ENCODE data around the gene TMEM131L.
"Not testable (repeated sequence)": the region's sequence is repeated elsewhere in the genome, so short reads cannot be mapped to it uniquely, and the experiment has no call there.

Gene TMEM131L

DNA sequence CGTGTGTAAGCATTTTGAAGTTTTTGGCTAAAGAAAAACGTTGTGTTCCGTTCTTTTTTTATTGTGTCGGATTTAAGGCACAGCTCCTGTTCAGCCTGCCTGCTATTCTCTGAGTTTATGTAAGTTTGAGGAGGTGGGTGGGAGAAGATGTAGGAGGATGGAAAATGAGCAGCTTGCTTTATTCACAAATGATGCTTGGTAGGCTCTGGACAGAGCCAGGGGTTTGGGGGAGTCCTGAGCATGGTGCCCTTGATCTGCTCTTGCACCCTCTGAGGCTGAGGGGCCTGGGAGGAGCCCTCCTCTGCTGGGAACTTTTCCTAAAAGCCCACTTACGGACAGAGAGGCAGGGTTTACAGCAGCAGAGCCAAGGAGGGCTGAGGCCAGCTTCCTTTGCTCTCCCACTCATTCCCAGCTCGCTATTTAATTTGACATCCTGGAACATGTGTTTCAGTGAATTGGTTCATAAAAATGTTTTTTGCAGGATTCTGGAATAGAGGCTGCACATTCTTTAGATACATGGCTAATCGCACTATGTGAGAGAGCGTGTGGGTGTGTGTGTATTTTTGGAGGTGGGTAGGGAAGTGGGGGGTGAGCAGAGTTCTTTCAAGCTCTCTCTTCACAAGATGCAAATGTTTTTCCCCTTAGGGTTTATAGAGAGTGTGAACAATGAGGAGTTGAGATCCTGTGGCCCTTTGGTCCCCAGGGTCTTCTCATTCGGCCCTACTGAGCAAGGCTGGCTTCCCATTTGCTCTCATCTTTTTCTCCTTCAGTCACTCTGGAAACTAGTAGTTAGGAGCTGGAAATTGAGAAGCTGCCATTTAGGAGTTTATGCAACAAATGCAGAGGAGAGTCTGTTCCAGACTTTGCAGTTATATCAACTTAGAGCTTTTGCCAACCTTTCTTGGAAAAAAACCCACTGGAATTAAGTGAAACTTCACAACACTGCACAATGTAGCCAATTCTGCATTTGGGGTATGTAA lies 32.1 kb downstream of the TMEM131L start:
- no peak for DNase-seq (ENCODE audit: low read depth in 3 of 3, low spot score in 1 of 3)

DNA sequence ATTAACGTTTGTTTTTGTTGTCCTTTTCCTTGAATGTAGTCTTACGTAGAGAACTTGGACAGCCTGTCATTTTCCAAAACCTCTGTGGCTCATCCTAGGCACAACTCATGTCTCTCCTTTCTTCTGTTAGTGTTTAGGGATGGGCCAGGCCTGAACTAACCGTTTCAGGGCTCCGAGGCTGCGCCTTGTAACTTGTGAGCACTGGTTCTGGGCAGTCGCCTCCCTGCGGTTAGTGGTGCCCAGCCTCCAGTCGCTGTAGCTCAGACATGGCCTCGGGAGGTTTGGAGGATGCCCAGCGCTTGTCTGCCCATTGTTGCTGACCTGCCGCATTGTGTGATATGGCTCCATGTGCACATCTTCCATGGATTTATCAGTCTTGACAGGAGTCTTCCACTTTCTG lies 32.8 kb downstream of the TMEM131L start:
- no peak for DNase-seq (ENCODE audit: low read depth in 3 of 3, low spot score in 1 of 3)

DNA sequence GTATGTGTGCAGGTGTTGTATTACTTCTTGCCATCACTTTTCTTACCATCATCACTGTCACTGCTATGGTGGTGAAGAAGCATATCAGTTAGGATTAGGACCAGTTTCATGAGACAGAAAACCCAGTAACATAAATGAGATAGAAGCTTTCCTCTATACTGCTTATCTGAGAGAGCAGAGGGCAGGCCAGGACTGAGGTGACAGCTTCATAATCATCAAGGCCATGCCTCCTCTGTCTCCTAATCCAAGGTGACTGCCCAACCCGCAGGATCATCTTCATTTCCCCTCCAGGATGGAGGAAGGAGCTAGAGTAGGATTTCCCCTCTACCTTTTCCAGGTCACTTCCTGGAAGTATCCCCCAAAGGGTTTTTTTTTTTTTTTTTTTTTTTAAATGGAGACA lies 35.4 kb downstream of the TMEM131L start:
- DNase-seq (ENCODE audit: low read depth in 3 of 3, low spot score in 1 of 3): no peak

DNA sequence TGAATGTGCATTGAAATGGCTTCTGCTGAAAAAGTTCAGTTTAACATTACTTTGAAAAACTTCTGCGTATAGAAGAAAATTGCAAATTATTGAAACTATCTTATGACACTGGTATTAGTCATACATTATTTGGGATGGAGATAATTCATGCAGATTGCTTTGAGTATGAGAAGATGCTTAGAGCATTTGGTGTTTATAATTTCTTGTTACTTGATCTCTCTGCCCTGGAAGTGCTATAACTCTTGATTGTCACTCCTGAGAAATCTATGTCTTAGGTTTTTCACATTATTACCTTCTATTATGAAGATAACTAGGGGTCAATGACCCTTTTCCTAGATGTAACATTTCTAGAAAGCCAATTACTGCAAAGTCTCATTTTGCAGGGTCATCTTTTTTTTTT lies 36.4 kb downstream of the TMEM131L start:
- DNase-seq (ENCODE audit: low read depth in 3 of 3, low spot score in 1 of 3): no peak

DNA sequence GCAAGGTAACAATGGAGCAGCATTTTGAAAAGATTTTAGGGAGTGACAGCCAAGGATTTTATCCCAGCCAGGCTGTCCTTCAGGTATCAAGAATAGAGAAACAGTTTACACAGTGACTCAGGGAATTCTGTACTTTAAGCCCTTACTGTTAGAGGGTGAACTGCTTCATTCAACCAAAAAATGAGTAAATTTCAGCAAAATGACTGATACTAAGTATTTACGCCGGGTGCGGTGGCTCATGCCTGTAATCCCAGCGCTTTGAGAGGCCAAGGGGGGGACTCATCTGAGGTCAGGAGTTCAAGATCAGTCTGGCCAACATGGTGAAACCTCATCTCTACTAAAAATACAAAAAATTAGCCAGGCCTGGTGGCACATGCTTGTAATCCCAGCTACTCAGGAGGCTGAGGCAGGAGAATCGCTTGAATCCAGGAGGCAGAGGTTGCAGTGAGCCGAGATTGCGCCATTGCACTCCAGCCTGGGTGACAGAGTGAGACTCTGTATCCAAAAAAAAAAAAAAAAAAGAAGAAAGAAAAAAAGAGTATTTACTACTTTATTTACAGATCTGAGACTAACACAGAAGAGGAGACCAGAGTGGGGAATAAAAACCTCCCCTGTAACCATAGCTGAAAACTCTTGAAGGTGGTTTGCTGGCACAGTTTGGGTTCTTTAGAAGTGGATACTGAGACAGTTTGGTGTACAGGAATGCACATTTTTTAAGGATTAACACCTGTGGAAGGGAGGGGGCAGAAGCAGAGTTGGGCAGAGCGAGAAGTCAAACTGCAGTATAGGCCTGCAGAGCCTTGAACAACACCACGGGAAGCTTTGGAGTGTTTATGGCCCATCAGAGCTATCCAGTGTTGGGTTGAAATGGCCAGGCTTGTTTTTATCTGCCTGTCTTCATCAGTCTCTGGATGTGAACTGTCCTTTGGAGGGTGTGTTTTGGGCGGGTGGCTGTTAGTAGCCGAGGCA lies 40.5 kb downstream of the TMEM131L start:
- no peak for DNase-seq (ENCODE audit: low read depth in 3 of 3, low spot score in 1 of 3)

DNA sequence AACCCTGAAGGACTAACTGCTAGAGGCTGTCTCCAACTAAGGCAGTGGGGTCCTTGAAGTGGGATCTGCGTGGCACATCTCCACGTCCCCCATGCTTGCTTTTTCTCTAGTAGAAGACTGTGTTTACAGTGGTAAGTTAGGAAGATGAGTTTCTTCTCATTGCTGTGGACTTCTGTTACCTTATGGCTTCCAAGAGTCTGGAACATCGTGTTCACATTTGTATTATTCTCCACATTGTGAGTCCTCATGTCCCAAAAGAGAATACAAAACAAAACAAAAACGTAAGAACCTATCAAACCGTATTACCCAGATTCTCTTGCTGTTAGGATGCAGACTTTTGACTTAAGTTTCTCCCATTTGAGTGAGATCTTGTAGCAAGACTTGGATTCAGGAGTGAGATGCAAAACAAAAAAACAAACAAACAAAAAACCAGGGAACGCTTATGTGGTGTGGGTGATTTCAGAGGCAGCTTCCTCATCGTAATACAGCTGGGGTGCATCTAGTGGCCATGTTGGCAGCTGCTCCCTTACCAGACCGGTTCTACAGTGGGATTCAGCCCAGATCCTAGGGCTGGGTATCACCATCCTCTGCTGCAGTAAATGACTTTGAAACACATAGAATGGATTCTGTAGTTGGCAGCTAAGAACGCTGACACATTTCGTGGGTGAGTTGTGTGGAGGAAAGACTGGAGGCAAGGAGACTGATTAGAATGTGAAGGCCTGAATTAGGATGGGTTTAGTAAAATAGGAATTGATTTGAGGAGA lies 41.3 kb downstream of the TMEM131L start:
- no peak for DNase-seq (ENCODE audit: low read depth in 3 of 3, low spot score in 1 of 3)

- DNase-seq (ENCODE audit: low read depth in 3 of 3, low spot score in 1 of 3): not testable (repeated sequence)
These were observed 43.1 kb downstream of the TMEM131L start for GRCh38 chr4:153509212-153509611.

- no peak for DNase-seq (ENCODE audit: low read depth in 3 of 3, low spot score in 1 of 3)
These were observed 43.6 kb downstream of the TMEM131L start for GRCh38 chr4:153509724-153510123.

GRCh38 chr4:153510252-153511001 lies 44.3 kb downstream of the TMEM131L start:
- no peak for DNase-seq (ENCODE audit: low read depth in 3 of 3, low spot score in 1 of 3)

GRCh38 chr4:153511104-153511503 lies 44.9 kb downstream of the TMEM131L start:
- no peak for DNase-seq (ENCODE audit: low read depth in 3 of 3, low spot score in 1 of 3)

DNA sequence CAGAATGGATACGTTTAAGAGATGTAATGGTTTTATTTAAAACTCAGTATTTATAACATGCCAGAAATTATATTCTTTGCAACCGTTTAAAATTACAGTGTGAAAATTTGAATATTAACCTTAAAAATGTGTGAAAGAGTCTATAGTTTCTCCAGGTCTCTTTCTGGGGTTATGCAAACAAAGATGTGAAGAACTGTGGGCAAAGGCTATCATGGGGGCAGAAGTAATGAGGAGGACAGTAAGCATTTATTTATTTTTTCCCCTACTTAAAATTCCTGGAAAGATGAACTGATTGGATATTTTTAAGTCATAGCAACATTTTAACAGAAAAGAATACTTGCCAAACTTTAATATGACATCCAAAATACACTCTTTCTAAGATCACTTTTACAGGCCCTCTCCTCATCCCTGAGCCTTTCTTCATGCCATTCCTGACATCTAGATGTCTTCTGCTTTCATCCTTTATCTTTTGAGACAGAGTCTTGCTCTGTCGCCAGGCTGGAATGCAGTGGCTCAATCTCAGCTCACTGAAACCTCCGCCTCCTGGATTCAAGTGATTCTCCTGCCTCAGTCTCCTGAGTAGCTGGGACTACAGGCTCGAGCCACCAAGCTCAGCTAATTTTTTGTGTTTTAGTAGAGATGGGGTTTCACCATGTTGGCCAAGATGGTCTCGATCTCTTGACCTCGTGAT lies 46.1 kb downstream of the TMEM131L start:
- no peak for DNase-seq (ENCODE audit: low read depth in 3 of 3, low spot score in 1 of 3)

DNA sequence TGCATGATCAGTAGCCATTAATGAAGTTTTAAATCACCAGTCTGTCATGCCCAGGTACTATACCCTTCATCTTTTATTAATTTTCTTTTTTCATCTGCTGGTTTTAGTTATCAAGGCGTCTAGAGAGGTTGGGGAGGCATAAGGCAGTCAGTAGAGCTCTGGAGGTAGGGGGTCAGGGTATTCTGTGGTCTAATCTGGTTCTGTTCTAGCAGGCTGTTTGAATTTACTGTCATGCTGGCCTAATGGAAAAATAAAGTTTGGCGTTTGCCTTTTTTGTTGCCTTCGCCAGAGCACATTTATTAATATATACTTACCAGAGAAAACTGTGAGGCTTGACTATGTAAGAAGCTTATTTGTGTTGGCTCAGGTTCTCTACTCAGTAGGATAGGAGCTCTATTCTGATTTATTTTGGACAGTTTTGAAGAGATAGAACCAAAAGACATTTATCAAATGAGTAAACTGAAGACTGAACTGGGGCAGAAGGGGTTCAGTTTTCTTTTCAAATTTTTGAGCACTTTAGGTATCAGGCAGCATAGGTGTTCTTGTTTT lies 46.9 kb downstream of the TMEM131L start:
- DNase-seq (ENCODE audit: low read depth in 3 of 3, low spot score in 1 of 3): no peak

DNA sequence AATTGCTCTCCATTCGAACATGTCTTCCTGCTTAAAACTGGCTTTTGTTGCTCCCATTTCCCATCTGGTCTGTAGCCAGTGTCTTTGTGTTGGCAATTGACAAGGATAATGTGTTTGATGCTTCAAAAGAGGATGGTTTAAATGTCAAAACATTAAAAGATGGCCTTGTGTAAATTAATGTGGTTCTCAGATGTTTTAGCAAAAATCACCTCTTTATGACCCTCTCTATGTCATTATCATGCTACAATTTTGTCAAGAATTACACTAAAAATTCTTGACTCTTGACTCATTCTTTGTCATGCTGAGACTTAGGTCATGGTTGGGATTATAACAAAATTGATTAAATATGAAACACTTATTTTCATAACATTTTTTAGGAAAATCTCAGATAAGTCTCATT lies 47.4 kb downstream of the TMEM131L start:
- no peak for DNase-seq (ENCODE audit: low read depth in 3 of 3, low spot score in 1 of 3)

DNA sequence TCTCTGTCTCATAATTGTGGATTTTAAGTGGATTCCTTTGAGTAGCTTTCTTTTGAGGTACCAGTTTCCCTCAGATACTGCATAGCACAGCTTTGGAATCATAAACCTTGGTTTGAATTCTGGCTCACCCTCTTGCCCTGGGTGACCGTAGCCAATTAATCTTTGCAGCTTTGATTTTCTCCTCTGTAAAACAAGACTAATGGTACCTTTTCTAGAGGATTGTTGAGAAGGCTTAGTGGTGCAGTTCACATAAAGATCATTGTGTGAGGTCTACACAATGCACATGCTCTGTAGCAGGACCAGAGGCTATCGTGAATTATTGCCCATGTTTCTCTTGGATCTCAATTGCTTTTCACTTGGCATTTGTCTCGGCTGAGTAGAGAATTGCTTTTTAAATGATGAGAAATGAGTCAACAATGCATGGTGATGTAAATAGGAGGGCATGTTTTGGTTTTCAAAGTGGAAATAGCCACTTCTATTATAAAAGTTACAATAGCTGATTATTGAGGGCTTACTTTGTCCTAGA lies 47.9 kb downstream of the TMEM131L start:
- no peak for DNase-seq (ENCODE audit: low read depth in 3 of 3, low spot score in 1 of 3)

GRCh38 chr4:153514688-153515426 lies 48.7 kb downstream of the TMEM131L start:
- DNase-seq (ENCODE audit: low read depth in 3 of 3, low spot score in 1 of 3): no peak

DNA sequence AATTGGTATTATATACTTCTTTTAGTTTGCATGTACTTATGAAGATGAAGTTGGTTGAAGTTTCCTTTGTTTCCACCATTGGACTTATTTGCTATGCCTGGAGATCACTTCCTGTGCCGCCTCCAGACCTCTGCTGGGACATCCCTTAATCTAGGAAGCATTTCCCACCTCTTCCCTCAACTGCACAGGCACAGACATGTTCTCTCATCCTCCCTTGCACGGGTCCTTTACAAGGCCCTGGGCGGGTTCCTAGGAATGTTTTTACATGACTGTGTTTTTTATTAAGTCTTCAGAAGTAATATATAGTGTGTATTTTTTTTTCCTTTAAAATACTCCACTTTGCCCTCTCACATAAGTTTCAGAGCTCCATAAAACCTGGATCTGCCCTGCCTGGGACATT lies 51.0 kb downstream of the TMEM131L start:
- DNase-seq (ENCODE audit: low read depth in 3 of 3, low spot score in 1 of 3): no peak

GRCh38 chr4:153518001-153518400 lies 51.8 kb downstream of the TMEM131L start:
- DNase-seq (ENCODE audit: low read depth in 3 of 3, low spot score in 1 of 3): no peak

- no peak for DNase-seq (ENCODE audit: low read depth in 3 of 3, low spot score in 1 of 3)
These were observed 52.7 kb downstream of the TMEM131L start for GRCh38 chr4:153518637-153519389.

Measured in stimulated activated CD4-positive, alpha-beta T cell treated with anti-CD3 and anti-CD28 coated beads, TNF-alpha, amount 100 ng/mL, for 1 hour (primary cell).